ENCODE results near the gene ASGR1.

DNA sequence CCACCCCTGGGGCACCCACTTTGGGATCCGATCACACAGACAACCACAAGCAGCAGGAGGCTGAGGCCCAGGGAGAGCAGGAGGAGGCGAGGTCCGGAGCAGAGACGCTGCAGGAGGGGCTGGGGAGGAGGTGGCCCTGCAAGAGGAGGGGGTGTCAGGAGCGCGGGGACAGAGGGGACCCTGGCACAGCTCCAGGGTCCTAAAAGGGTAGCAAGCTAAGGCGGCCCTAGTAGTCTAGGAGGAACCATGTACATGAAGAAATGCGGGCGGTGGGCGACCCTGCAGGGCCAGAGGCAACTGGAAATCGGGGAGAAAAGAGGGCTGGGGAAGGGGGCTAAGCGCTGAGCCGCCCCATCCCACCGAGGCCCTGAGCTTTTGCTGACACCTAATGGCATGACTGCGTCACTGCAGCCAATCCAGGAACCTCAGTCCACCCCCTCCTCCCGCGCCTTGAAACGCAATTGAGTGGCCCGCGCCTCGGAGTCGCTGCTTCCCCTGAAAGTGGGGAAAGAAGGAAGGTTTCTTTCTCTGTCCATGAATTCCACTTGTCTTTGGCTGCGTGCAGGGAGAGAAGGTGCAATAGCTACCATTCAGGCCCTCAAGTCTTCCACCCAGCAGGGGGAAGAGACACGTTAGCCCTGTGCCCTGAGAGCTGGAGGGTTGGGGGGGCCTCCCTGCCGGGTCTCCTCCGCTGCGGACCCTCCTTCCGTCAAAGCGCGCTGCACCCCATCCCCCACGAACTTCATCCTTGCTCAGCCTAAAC lies 1.8 kb downstream of the ASGR1 start:
- no peak for TF ChIP-seq POLR2A (IDR thresholded peaks at IDR 0.05; ENCODE audit: low read length)
- TF ChIP-seq GATA1 (IDR thresholded peaks at IDR 0.05; ENCODE audit: low read depth, low read length): no peak
